ENCODE data around the gene DIAPH3. TPM values are rescaled to one million over a fixed set of nuclear protein-coding genes. Genes with fewer than 3 reads are reported as not detected.
A peak's percentile ranks its signal among the peaks of the same experiment; 100 is the strongest.

Gene DIAPH3
- total and polyA plus RNA-seq, 2 of the 8 experiments (the other 6 are each of a cell fraction or from before 2014, with no cell fraction given) = 8.0 to 30.8 TPM

GRCh38 chr13:59664586-59664985 is 499.1 kb downstream of the DIAPH3 start:
- Histone ChIP-seq H3K27ac (ENCODE audit: low read depth, low read length) (no peak overlapping the region; the same call in 1 of the 2 replicates), H2AK5ac (ENCODE audit: low read depth, low read length) (no peak overlapping the region), H2AFZ (ENCODE audit: low read length) (no peak overlapping the region; the same call in 1 of the 2 replicates), H2BK120ac (replicated peaks; ENCODE audit: low read depth, low read length) (no peak overlapping the region), H3K4ac (replicated peaks; ENCODE audit: insufficient read length, low read depth, low read length) (no peak overlapping the region), H3K9ac (replicated peaks in 1 of 4; ENCODE audit: extremely low read depth in 1 of 4, low read depth in 3 of 4, low read length in 3 of 4) (peak overlapping the region in 1 of 4 experiments; percentile 24; a peak in 1 of 7 replicates), H2BK12ac (ENCODE audit: low read depth, low read length) (no peak overlapping the region), H4K20me1 (replicated peaks in 1 of 2; ENCODE audit: control insufficient read depth in 1 of 2, insufficient read depth in 2 of 2, low read length in 2 of 2) (no peaks in the 10 kb centered on the region), H2BK5ac (ENCODE audit: low read depth, low read length) (no peak overlapping the region), H3K9me3 (ENCODE audit: insufficient read depth in 2 of 2, low read depth in 1 of 2, low read length in 1 of 2) (no peaks in the 10 kb centered on the region), H4K8ac (ENCODE audit: extremely low read depth, insufficient read depth, low read length) (peak overlapping the region; percentile 86; the same call in 1 of the 2 replicates), H4K5ac (ENCODE audit: insufficient read length, low read depth, low read length) (peak overlapping the region; percentile 67), H2BK15ac (ENCODE audit: low read length) (no peak overlapping the region), H3K4me1 (replicated peaks in 1 of 4; ENCODE audit: control insufficient read depth in 3 of 4, insufficient read depth in 4 of 4, low read length in 3 of 4) (peaks cover 3 to 6% (median 5%) of the 10 kb centered on the region in 4 experiments; a peak in 6 of 7 replicates), H4K91ac (replicated peaks; ENCODE audit: insufficient read length, low read length) (peak overlapping the region; percentile 52), H3K79me1 (ENCODE audit: low read depth, low read length) (no peaks in the 10 kb centered on the region), H3K23ac (ENCODE audit: insufficient read length) (no peak overlapping the region), H3K56ac (replicated peaks; ENCODE audit: insufficient read length, low read depth, low read length) (no peak overlapping the region), H2BK20ac (ENCODE audit: low read length) (no peak overlapping the region), H3K36me3 (ENCODE audit: control insufficient read depth in 2 of 4, insufficient read depth in 4 of 4, low read length in 3 of 4) (peaks cover 0 to 3% (median 0%) of the 10 kb centered on the region in 4 experiments; a peak in 1 of 8 replicates), H3K14ac (ENCODE audit: insufficient read length) (no peak overlapping the region), H3K27me3 (replicated peaks in 1 of 4; ENCODE audit: control insufficient read depth in 3 of 4, extremely low read depth in 1 of 4, insufficient read depth in 3 of 4, low read length in 3 of 4) (no peaks in the 10 kb centered on the region), H3K18ac (ENCODE audit: extremely low read depth, low read length) (peak overlapping the region; percentile 33; the same call in 1 of the 2 replicates), H3K4me3 (ENCODE audit: extremely low read depth in 1 of 4, insufficient read depth in 2 of 4, low read depth in 3 of 4, low read length in 4 of 4) (no peak overlapping the region), H3K4me2 (ENCODE audit: insufficient read depth in 1 of 2, low read depth in 2 of 2, low read length in 2 of 2) (peak overlapping the region in 1 of 2 experiments; percentile 5; a peak in 1 of 4 replicates), H3K23me2 (ENCODE audit: low read depth, low read length) (no peaks in the 10 kb centered on the region), H3K79me2 (ENCODE audit: control insufficient read depth in 1 of 2, insufficient read depth in 2 of 2, low read length in 2 of 2) (no peaks in the 10 kb centered on the region)
- ChIA-PET CTCF (ENCODE audit: partially characterized antibody) (interaction anchor here (1.6 to 2.2 kb wide), 2 partner anchors 10 to 13 kb away, joined by 4 to 10 read pairs; no protein-coding TSS in a partner anchor), POLR2A (ENCODE audit: partially characterized antibody) (interaction anchor here (0.6 kb wide), 1 partner anchor 289 kb away, joined by 5 read pairs; no protein-coding TSS in a partner anchor)
- WGBS, 2 experiments (ENCODE audit: extremely low coverage in 1 of 2, insufficient coverage in 1 of 2, insufficient read length in 1 of 2, insufficient replicate concordance in 2 of 2, low coverage in 1 of 2, low lambda C conversion rate in 2 of 2, missing lambda C conversion rate in 1 of 2) = 44% methylated on average over 8 of the region's 8 CpGs; no CpG with 5 or more reads in 1 of the 2 experiments
- DNase-seq (ENCODE audit: low read depth in 1 of 2, low spot score in 2 of 2) (no peak), FAIRE-seq (no peak)
- TF ChIP-seq JUN (IDR thresholded peaks at IDR 0.05; ENCODE audit: low read depth, low read length) (no peak), JUND (IDR thresholded peaks at IDR 0.05; ENCODE audit: low read length) (no peak), GTF2F1 (IDR thresholded peaks at IDR 0.05; ENCODE audit: borderline replicate concordance, low read depth, low read length) (no peak), MAX (IDR thresholded peaks at IDR 0.05) (no peak), BRCA1 (IDR thresholded peaks at IDR 0.05; ENCODE audit: low read depth, low read length) (no peak), TAF7 (optimal IDR thresholded peaks at IDR 0.05; ENCODE audit: borderline replicate concordance, low read depth, low read length) (no peak), CTCF (IDR thresholded peaks at IDR 0.05; ENCODE audit: control extremely low read depth in 1 of 3, insufficient read depth in 1 of 3, low read depth in 1 of 3, low read length in 3 of 3) (no peak), KDM4A (IDR thresholded peaks at IDR 0.05; ENCODE audit: low read depth, low read length, severe bottlenecking) (no peak), CBX5 (IDR thresholded peaks at IDR 0.05; ENCODE audit: low read depth, low read length) (no peak), POU5F1 (IDR thresholded peaks at IDR 0.05; ENCODE audit: low read depth, low read length) (no peak), BCL11A (IDR thresholded peaks at IDR 0.05; ENCODE audit: low read depth in 2 of 2, low read length in 2 of 2) (no peak)

Measured in H1 (cell line).